ENCODE results near the gene SLC35D2. TPM values are rescaled to one million over a fixed set of nuclear protein-coding genes. Genes with fewer than 3 reads are reported as not detected.

SLC35D2 gene
- total RNA-seq, 1 donor from 2014 or later, result 18.3 TPM

GRCh38 chr9:96423322-96423984 is 39.9 kb upstream of the SLC35D2 start:
- Mint-ChIP-seq H3K36me3 (ENCODE audit: unreplicated experiment) (no peaks in the 10 kb centered on the region), H3K4me1 (ENCODE audit: unreplicated experiment) (peaks cover 22% of the 10 kb centered on the region), H3K9me3 (ENCODE audit: unreplicated experiment) (no peaks in the 10 kb centered on the region), H3K27ac (ENCODE audit: unreplicated experiment) (no peak overlapping the region), H3K4me3 (ENCODE audit: unreplicated experiment) (no peak overlapping the region), H3K27me3 (ENCODE audit: unreplicated experiment) (no peaks in the 10 kb centered on the region)
- TF ChIP-seq, protein P1, sequence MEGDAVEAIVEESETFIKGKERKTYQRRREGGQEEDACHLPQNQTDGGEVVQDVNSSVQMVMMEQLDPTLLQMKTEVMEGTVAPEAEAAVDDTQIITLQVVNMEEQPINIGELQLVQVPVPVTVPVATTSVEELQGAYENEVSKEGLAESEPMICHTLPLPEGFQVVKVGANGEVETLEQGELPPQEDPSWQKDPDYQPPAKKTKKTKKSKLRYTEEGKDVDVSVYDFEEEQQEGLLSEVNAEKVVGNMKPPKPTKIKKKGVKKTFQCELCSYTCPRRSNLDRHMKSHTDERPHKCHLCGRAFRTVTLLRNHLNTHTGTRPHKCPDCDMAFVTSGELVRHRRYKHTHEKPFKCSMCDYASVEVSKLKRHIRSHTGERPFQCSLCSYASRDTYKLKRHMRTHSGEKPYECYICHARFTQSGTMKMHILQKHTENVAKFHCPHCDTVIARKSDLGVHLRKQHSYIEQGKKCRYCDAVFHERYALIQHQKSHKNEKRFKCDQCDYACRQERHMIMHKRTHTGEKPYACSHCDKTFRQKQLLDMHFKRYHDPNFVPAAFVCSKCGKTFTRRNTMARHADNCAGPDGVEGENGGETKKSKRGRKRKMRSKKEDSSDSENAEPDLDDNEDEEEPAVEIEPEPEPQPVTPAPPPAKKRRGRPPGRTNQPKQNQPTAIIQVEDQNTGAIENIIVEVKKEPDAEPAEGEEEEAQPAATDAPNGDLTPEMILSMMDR (IDR thresholded peaks at IDR 0.05), result no peak
- peak; percentile 73 for DNase-seq (ENCODE audit: extremely low spot score, unreplicated experiment)

- TF ChIP-seq, protein P1 (IDR thresholded peaks at IDR 0.05), result no peak
Measured at GRCh38 chr9:96420468-96421219, 37.1 kb upstream of the SLC35D2 start.

DNA sequence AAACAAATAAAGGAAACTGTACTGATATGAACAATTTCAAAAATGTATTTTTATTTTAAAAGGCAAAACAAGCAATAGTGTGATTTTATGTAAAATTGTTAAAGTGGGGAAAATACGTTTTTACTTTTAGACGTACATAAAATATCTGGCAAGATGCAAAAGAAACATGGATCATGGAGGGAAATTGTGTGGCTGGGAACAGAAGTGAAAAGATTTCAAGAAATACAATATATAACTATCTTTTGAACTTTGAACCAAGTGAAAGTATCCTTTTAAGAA is 36.1 kb upstream of the SLC35D2 start:
- Mint-ChIP-seq H3K36me3 (ENCODE audit: unreplicated experiment) (no peaks in the 10 kb centered on the region), H3K27ac (ENCODE audit: unreplicated experiment) (peak overlapping the region; percentile 91), H3K4me1 (ENCODE audit: unreplicated experiment) (peaks cover 31% of the 10 kb centered on the region), H3K9me3 (ENCODE audit: unreplicated experiment) (no peaks in the 10 kb centered on the region), H3K4me3 (ENCODE audit: unreplicated experiment) (peak overlapping the region; percentile 69), H3K27me3 (ENCODE audit: unreplicated experiment) (no peaks in the 10 kb centered on the region)
- TF ChIP-seq, protein P1 (IDR thresholded peaks at IDR 0.05), result no peak
- DNase-seq (ENCODE audit: extremely low spot score, unreplicated experiment), result no peak

More at GRCh38 chr9:96420468-96421219, 37.1 kb upstream of the SLC35D2 start:
- Mint-ChIP-seq H3K27me3 (ENCODE audit: unreplicated experiment) (no peaks in the 10 kb centered on the region), H3K4me1 (ENCODE audit: unreplicated experiment) (peaks cover 31% of the 10 kb centered on the region), H3K9me3 (ENCODE audit: unreplicated experiment) (no peaks in the 10 kb centered on the region), H3K4me3 (ENCODE audit: unreplicated experiment) (peak overlapping the region; percentile 69), H3K36me3 (ENCODE audit: unreplicated experiment) (no peaks in the 10 kb centered on the region), H3K27ac (ENCODE audit: unreplicated experiment) (peak overlapping the region; percentile 91)
- DNase-seq (ENCODE audit: extremely low spot score, unreplicated experiment), result peak; percentile 81

GRCh38 chr9:96418920-96419690 is 35.6 kb upstream of the SLC35D2 start:
- H3K9me3 Mint-ChIP-seq (ENCODE audit: unreplicated experiment), result no peaks in the 10 kb centered on the region
- H3K36me3 Mint-ChIP-seq (ENCODE audit: unreplicated experiment), result no peaks in the 10 kb centered on the region
- TF ChIP-seq, protein P1 (IDR thresholded peaks at IDR 0.05), result no peak
- peak; percentile 87 for DNase-seq (ENCODE audit: extremely low spot score, unreplicated experiment)
- H3K4me1 Mint-ChIP-seq (ENCODE audit: unreplicated experiment), result peaks cover 31% of the 10 kb centered on the region
- H3K4me3 Mint-ChIP-seq (ENCODE audit: unreplicated experiment), result peak overlapping the region; percentile 86
- peak overlapping the region; percentile 91 for H3K27ac Mint-ChIP-seq (ENCODE audit: unreplicated experiment)
- H3K27me3 Mint-ChIP-seq (ENCODE audit: unreplicated experiment), result no peaks in the 10 kb centered on the region
